Uterus (tissue), 4 donors: Measurements from ENCODE around the gene TOP1. TPM values are rescaled to one million over a fixed set of nuclear protein-coding genes. Genes with fewer than 3 reads are reported as not detected.

Experiments
- DNase-seq, 2 donors: peaks; one replicate each; pipeline ENCODE4 v3.0.0-alpha.2; 2019 to 2020
- H3K27ac ChIP-seq, 2 donors: fragments of 200-600 bp; sonication (generic); 1 replicate in 1 of 2; 2 replicates in 1 of 2; pipeline ENCODE4 v1.5.1; 2016 to 2018
- H3K27me3 ChIP-seq, 2 donors: fragments of 200-600 bp; sonication (generic); one replicate each; pipeline ENCODE4 v1.5.1; 2018 to 2019; ENCODE audit warnings: control low read depth in 1 of 2
- H3K36me3 ChIP-seq, 2 donors: fragments of 200-600 bp; sonication (generic); one replicate each; pipeline ENCODE4 v1.5.1; 2019; ENCODE audit warnings: control low read depth in 1 of 2
- H3K4me1 ChIP-seq, 2 donors: fragments of 200-600 bp; sonication (generic); one replicate each; pipeline ENCODE4 v1.5.1; 2018 to 2019; ENCODE audit warnings: control low read depth in 1 of 2
- H3K4me3 ChIP-seq, 2 donors: fragments of 200-600 bp; sonication (generic); 1 replicate in 1 of 2; 2 replicates in 1 of 2; pipeline ENCODE4 v1.5.1; 2018 to 2019; ENCODE audit warnings: mild to moderate bottlenecking in 1 of 2
- H3K9me3 ChIP-seq, 2 donors: fragments of 200-600 bp; sonication (generic); one replicate each; pipeline ENCODE4 v1.5.1; 2019; ENCODE audit warnings: control low read depth in 1 of 2
- CTCF ChIP-seq, 4 experiments: fragments of 200-600 bp in 2 of 4; fragments of 450-650 bp in 2 of 4; sonication (generic) in 2 of 4; IDR thresholded peaks; one replicate each; pipeline ENCODE4 v1.5.1; 2016 to 2019; ENCODE audit warnings: antibody characterized with exemption in 4 of 4, mild to moderate bottlenecking in 2 of 4, moderate library complexity in 1 of 4
- POLR2A ChIP-seq, 2 donors: fragments of 450-650 bp; IDR thresholded peaks; one replicate each; pipeline ENCODE4 v1.6.1; 2016; ENCODE audit warnings: antibody characterized with exemption in 2 of 2, mild to moderate bottlenecking in 1 of 2, moderate library complexity in 1 of 2
- intact Hi-C: fragments of 100-400 bp; cut with DNase I; formaldehyde crosslinking; loops from one replicate; pipeline ENCODE4 v1.15.1; 2023; ENCODE audit warnings: low total_unique reads
- total RNA-seq, 4 donors: library from RNA; depleted of rRNA in 3 of 4; stranded (reverse); fragments of >200 nt in 3 of 4; gene quantifications; one replicate each; pipeline versions ENCODE4 v1.1.0 to v1.2.4, GENCODE V29; 2014 to 2023
- donor health status: DM: yes; HTN: yes; CAD: no.

The TOP1 gene
- total RNA-seq, 4 donors from 2014 or later = 20.5 to 47.1 (median 35.4) TPM

GRCh38 chr20:41081276-41081814, 52.7 kb downstream of the TOP1 start:
- Histone ChIP-seq H3K4me3 (no peak overlapping the region), H3K27me3 (no peaks in the 10 kb centered on the region), H3K9me3 (no peaks in the 10 kb centered on the region), H3K27ac (no peak overlapping the region), H3K4me1 (no peaks in the 10 kb centered on the region), H3K36me3 (no peaks in the 10 kb centered on the region)
- intact Hi-C loops = no loop called here
- no peak for TF ChIP-seq CTCF (IDR thresholded peaks at IDR 0.05)
- no peak for DNase-seq

GRCh38 chr20:41082306-41082705, 53.7 kb downstream of the TOP1 start:
- TF ChIP-seq POLR2A (IDR thresholded peaks at IDR 0.05) (no peak), CTCF (IDR thresholded peaks at IDR 0.05) (no peak)
- intact Hi-C loops = no loop called here
- H3K4me1 ChIP-seq = no peaks in the 10 kb centered on the region
- no peak for DNase-seq
- H3K4me3 ChIP-seq = no peak overlapping the region
- no peaks in the 10 kb centered on the region for H3K9me3 ChIP-seq
- H3K36me3 ChIP-seq = no peaks in the 10 kb centered on the region
- H3K27ac ChIP-seq = no peak overlapping the region
- H3K27me3 ChIP-seq = no peaks in the 10 kb centered on the region

- Histone ChIP-seq H3K9me3 (no peaks in the 10 kb centered on the region), H3K4me1 (no peaks in the 10 kb centered on the region), H3K27ac (no peak overlapping the region), H3K27me3 (no peaks in the 10 kb centered on the region), H3K36me3 (no peaks in the 10 kb centered on the region), H3K4me3 (no peak overlapping the region)
- no peak for TF ChIP-seq CTCF (IDR thresholded peaks at IDR 0.05)
- no peak for TF ChIP-seq POLR2A (IDR thresholded peaks at IDR 0.05)
- DNase-seq = no peak
- intact Hi-C loops = no loop called here
Measured at GRCh38 chr20:41085606-41086005, 57.0 kb downstream of the TOP1 start.

- DNase-seq = no peak
- intact Hi-C loops = no loop called here
- H3K36me3 ChIP-seq = no peaks in the 10 kb centered on the region
- TF ChIP-seq POLR2A (IDR thresholded peaks at IDR 0.05) (no peak), CTCF (IDR thresholded peaks at IDR 0.05) (no peak)
- no peak overlapping the region for H3K4me3 ChIP-seq
- H3K4me1 ChIP-seq = no peaks in the 10 kb centered on the region
- no peak overlapping the region for H3K27ac ChIP-seq
- no peaks in the 10 kb centered on the region for H3K27me3 ChIP-seq
- no peaks in the 10 kb centered on the region for H3K9me3 ChIP-seq
Measured at GRCh38 chr20:41086402-41087324, 58.0 kb downstream of the TOP1 start.

GRCh38 chr20:41087325-41087685, 58.7 kb downstream of the TOP1 start:
- TF ChIP-seq CTCF (IDR thresholded peaks at IDR 0.05) (no peak), POLR2A (IDR thresholded peaks at IDR 0.05) (no peak)
- Histone ChIP-seq H3K4me1 (peaks cover 0 to 4% of the 10 kb centered on the region in 2 donors), H3K27ac (no peak overlapping the region), H3K9me3 (no peaks in the 10 kb centered on the region), H3K36me3 (no peaks in the 10 kb centered on the region), H3K27me3 (no peaks in the 10 kb centered on the region), H3K4me3 (no peak overlapping the region)
- intact Hi-C loops = no loop called here
- no peak for DNase-seq
